BLaER1 (cell line): Measurements from ENCODE around the gene OR12D3.
"Not testable (repeated sequence)": the region's sequence is repeated elsewhere in the genome, so short reads cannot be mapped to it uniquely, and the experiment has no call there.

Experiments
- H3K27ac ChIP-seq: shearing (Covaris generic); formaldehyde crosslinking; 2 replicates; pipeline ENCODE4 v1.8.1; 2022
- H3K27me3 ChIP-seq: shearing (Covaris generic); formaldehyde crosslinking; 2 replicates; pipeline ENCODE4 v1.8.1; 2022
- H3K36me3 ChIP-seq: shearing (Covaris generic); formaldehyde crosslinking; 2 replicates; pipeline ENCODE4 v1.8.1; 2022
- H3K4me1 ChIP-seq: shearing (Covaris generic); formaldehyde crosslinking; 2 replicates; pipeline ENCODE4 v1.8.1; 2022
- H3K4me2 ChIP-seq: shearing (Covaris generic); formaldehyde crosslinking; 2 replicates; pipeline ENCODE4 v1.8.1; 2022
- H3K4me3 ChIP-seq: shearing (Covaris generic); formaldehyde crosslinking; 2 replicates; pipeline ENCODE4 v1.8.1; 2022
- H3K9ac ChIP-seq: shearing (Covaris generic); formaldehyde crosslinking; 2 replicates; pipeline ENCODE4 v1.8.1; 2022
- H3K9me3 ChIP-seq: shearing (Covaris generic); formaldehyde crosslinking; 2 replicates; pipeline ENCODE4 v1.8.1; 2022
- H4K20me1 ChIP-seq: shearing (Covaris generic); formaldehyde crosslinking; 2 replicates; pipeline ENCODE4 v1.8.1; 2022
- Cebpa-rat ChIP-seq: shearing (Covaris generic); IDR thresholded peaks from 2 replicates; pipeline ENCODE4 v1.8.1; 2022

OR12D3 gene

DNA sequence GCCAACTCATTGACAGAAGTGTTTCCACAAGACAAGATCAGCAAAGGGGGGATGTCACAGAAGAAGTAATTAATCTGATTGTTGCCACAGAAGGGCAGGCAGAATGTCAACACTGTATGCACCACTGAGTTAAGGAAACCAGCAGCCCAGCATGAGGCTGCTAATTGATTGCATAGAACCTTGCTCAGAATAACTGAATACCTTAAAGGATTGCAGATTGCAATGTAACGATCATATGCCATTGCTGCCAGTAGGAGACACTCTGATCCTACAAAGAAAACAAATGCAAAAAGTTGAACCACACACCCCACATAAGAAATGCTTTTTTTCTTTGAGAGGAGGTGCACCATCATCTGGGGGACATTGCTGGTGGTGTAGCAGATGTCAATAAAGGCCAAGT is 19.5 kb downstream of the OR12D3 start:
- H3K4me2 ChIP-seq = no peak overlapping the region
- H3K4me1 ChIP-seq = no peaks in the 10 kb centered on the region
- H4K20me1 ChIP-seq = no peaks in the 10 kb centered on the region
- H3K36me3 ChIP-seq = no peaks in the 10 kb centered on the region
- H3K9me3 ChIP-seq = no peaks in the 10 kb centered on the region
- no peak overlapping the region for H3K27ac ChIP-seq
- H3K4me3 ChIP-seq = no peak overlapping the region
- H3K27me3 ChIP-seq = no peaks in the 10 kb centered on the region
- no peak for TF ChIP-seq Cebpa-rat
- no peak overlapping the region for H3K9ac ChIP-seq

DNA sequence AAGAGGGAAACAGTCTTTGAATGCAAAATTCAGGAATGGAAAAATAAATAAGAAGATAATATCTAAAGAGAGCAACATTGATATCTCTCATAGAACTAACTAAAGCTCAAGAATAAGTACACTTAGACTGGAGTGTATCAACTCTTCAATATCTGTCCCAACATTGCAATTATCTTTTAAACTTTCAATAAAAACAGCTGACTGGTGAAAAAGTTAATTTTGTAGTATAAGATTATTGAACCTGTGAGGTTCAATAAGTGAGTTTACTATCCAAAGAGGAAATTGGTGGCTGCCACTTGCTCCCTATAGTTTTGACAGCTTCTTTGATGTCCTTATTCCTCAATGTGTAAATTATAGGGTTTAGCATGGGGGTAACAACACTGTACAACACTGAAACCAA is 20.1 kb downstream of the OR12D3 start:
- Histone ChIP-seq H3K4me2 (no peak overlapping the region), H3K27ac (no peak overlapping the region)
- TF ChIP-seq Cebpa-rat = no peak

GRCh38 chr6:29349348-29349747 is 25.7 kb downstream of the OR12D3 start:
- H3K27me3 ChIP-seq, H3K4me2 ChIP-seq, H3K9me3 ChIP-seq, H3K36me3 ChIP-seq, H4K20me1 ChIP-seq, H3K4me3 ChIP-seq, H3K9ac ChIP-seq, H3K27ac ChIP-seq, H3K4me1 ChIP-seq: not testable (repeated sequence)

More for the DNA sequence above, 20.1 kb downstream of the OR12D3 start:
- no peaks in the 10 kb centered on the region for H4K20me1 ChIP-seq
- no peak overlapping the region for H3K9ac ChIP-seq
- no peak overlapping the region for H3K4me3 ChIP-seq
- H3K27me3 ChIP-seq = no peaks in the 10 kb centered on the region
- no peaks in the 10 kb centered on the region for H3K36me3 ChIP-seq
- no peaks in the 10 kb centered on the region for H3K9me3 ChIP-seq
- H3K4me1 ChIP-seq = no peaks in the 10 kb centered on the region

DNA sequence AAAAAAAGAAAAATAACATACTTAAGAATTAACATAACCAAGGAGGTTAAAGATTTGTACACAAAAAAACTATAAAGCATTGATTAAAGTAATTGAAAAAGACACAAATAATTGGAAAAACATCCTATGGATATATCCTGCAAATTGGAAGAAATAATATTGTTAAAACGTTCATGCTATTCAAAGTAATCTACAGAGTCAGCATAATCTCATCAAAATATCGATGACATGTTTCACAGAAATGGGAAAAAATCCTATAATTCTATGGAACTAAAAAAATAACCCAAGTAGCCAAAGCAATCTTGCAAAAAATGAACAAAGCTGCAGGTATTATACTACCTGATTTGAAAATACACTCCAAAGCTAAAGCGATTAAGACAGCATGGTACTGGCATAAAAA is 29.7 kb downstream of the OR12D3 start:
- no peak overlapping the region for H3K4me2 ChIP-seq
- H3K27ac ChIP-seq = no peak overlapping the region
- H3K9me3 ChIP-seq = no peaks in the 10 kb centered on the region
- H3K9ac ChIP-seq = no peak overlapping the region
- no peak for TF ChIP-seq Cebpa-rat
- no peaks in the 10 kb centered on the region for H4K20me1 ChIP-seq
- no peaks in the 10 kb centered on the region for H3K36me3 ChIP-seq
- H3K4me1 ChIP-seq = no peaks in the 10 kb centered on the region
- H3K27me3 ChIP-seq = no peaks in the 10 kb centered on the region
- H3K4me3 ChIP-seq = no peak overlapping the region

- no peaks in the 10 kb centered on the region for H3K9me3 ChIP-seq
- H3K9ac ChIP-seq = no peak overlapping the region
- no peak overlapping the region for H3K4me3 ChIP-seq
- no peaks in the 10 kb centered on the region for H3K4me1 ChIP-seq
- H3K4me2 ChIP-seq = no peak overlapping the region
- H3K27me3 ChIP-seq = no peaks in the 10 kb centered on the region
- H3K36me3 ChIP-seq = no peaks in the 10 kb centered on the region
- H3K27ac ChIP-seq = no peak overlapping the region
- no peak for TF ChIP-seq Cebpa-rat
- no peaks in the 10 kb centered on the region for H4K20me1 ChIP-seq
Observed at GRCh38 chr6:29336269-29336668, 38.8 kb downstream of the OR12D3 start.

- Histone ChIP-seq H3K4me1 (no peaks in the 10 kb centered on the region), H4K20me1 (no peaks in the 10 kb centered on the region), H3K4me2 (no peak overlapping the region), H3K9me3 (no peaks in the 10 kb centered on the region), H3K27ac (no peak overlapping the region), H3K4me3 (no peak overlapping the region), H3K36me3 (no peaks in the 10 kb centered on the region), H3K27me3 (no peaks in the 10 kb centered on the region), H3K9ac (no peak overlapping the region)
- TF ChIP-seq Cebpa-rat = no peak
Observed at GRCh38 chr6:29332676-29333075, 42.4 kb downstream of the OR12D3 start.

DNA sequence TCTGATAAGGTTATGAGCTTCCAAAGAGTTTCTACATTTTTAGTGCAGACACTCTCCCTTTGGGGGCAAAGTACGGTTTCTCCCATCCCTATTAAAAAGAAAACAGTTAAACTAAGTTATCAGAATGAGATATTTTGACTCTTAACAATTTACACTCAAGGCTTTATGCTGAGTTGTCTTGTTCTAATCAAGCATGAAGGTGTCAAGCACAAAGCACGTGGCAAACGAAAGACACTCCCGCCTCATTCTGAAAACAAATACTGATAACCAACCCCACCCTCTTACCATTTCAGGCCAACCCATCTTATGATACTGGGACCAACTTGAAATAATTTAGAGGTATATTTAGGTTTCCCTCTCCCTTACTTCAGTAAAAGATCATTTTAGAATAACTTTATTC is 49.3 kb downstream of the OR12D3 start:
- Histone ChIP-seq H3K4me1 (no peaks in the 10 kb centered on the region), H3K9me3 (no peaks in the 10 kb centered on the region), H3K27ac (no peak overlapping the region), H3K36me3 (no peaks in the 10 kb centered on the region), H3K4me2 (no peak overlapping the region), H3K9ac (no peak overlapping the region), H3K4me3 (no peak overlapping the region), H4K20me1 (no peaks in the 10 kb centered on the region), H3K27me3 (no peaks in the 10 kb centered on the region)
- no peak for TF ChIP-seq Cebpa-rat
